Tibial nerve (tissue), 4 donors: ENCODE data around the gene NDUFB10. TPM values are rescaled to one million over a fixed set of nuclear protein-coding genes. Genes with fewer than 3 reads are reported as not detected.
"Not testable (repeated sequence)": the region's sequence is repeated elsewhere in the genome, so short reads cannot be mapped to it uniquely, and the experiment has no call there.

ENCODE experiments used
- DNase-seq, 2 donors: peaks; one replicate each; pipeline ENCODE4 v3.0.0-alpha.2; 2019; ENCODE audit warnings: low spot score in 2 of 2
- H3K27ac ChIP-seq, 4 donors: fragments of 200-600 bp; sonication (generic) in 3 of 4; one replicate each; pipeline ENCODE4 v1.5.1; 2017 to 2019; ENCODE audit warnings: mild to moderate bottlenecking in 1 of 4
- H3K27me3 ChIP-seq, 2 donors: fragments of 200-600 bp; sonication (generic) in 1 of 2; one replicate each; pipeline versions ENCODE4 v1.5.1 to v1.6.0; 2017 to 2019
- H3K36me3 ChIP-seq, 3 donors: fragments of 200-600 bp; sonication (generic); one replicate each; pipeline ENCODE4 v1.5.1; 2018 to 2019
- H3K4me1 ChIP-seq, 4 donors: fragments of 200-600 bp; sonication (generic) in 3 of 4; one replicate each; pipeline ENCODE4 v1.5.1; 2017 to 2019
- H3K4me3 ChIP-seq, 4 donors: fragments of 200-600 bp; sonication (generic) in 3 of 4; one replicate each; pipeline ENCODE4 v1.5.1; 2017 to 2019; ENCODE audit warnings: mild to moderate bottlenecking in 1 of 4, moderate library complexity in 1 of 4
- H3K9me3 ChIP-seq, 4 donors: fragments of 200-600 bp; sonication (generic) in 3 of 4; one replicate each; pipeline ENCODE4 v1.5.1; 2017 to 2019
- EP300 ChIP-seq, 2 donors: sonication (generic); formaldehyde crosslinking; IDR thresholded peaks; one replicate each; pipeline ENCODE4 v1.6.1; 2017; ENCODE audit warnings: antibody characterized with exemption in 2 of 2, mild to moderate bottlenecking in 1 of 2
- POLR2A ChIP-seq, 2 donors: fragments of 450-650 bp; IDR thresholded peaks; one replicate each; pipeline ENCODE4 v1.6.1; 2017; ENCODE audit warnings: antibody characterized with exemption in 2 of 2, mild to moderate bottlenecking in 2 of 2, moderate library complexity in 2 of 2
- WGBS, 2 donors: methylation state at CpG; one replicate each; pipeline ENCODE4 v1.1.5; 2018; 5-methylcytosine and 5-hydroxymethylcytosine counted together
- total RNA-seq, 4 donors: library from RNA; depleted of rRNA; stranded (reverse); fragments of >200 nt; gene quantifications; one replicate each; pipeline ENCODE4 v1.1.0, GENCODE V29; 2016
- TF ChIP-seq, protein P1 (sequence below), 5 experiments: fragments of 200-600 bp in 3 of 5; fragments of 450-650 bp in 2 of 5; sonication (generic) in 3 of 5; IDR thresholded peaks; one replicate each; pipeline ENCODE4 v1.5.1; 2016 to 2019; ENCODE audit warnings: antibody characterized with exemption in 5 of 5, mild to moderate bottlenecking in 3 of 5, moderate library complexity in 2 of 5

The NDUFB10 gene
- total RNA-seq, 4 donors from 2014 or later, result 86.9 to 136 (median 116) TPM

- 25 to 28% methylated on average over 11 to 23 of the region's 30 CpGs for WGBS, 2 donors
- H3K27me3 ChIP-seq, result peaks cover 0 to 95% of the 10 kb centered on the region in 2 donors
- H3K4me3 ChIP-seq, result no peak overlapping the region
- no peaks in the 10 kb centered on the region for H3K36me3 ChIP-seq
- TF ChIP-seq, protein P1, sequence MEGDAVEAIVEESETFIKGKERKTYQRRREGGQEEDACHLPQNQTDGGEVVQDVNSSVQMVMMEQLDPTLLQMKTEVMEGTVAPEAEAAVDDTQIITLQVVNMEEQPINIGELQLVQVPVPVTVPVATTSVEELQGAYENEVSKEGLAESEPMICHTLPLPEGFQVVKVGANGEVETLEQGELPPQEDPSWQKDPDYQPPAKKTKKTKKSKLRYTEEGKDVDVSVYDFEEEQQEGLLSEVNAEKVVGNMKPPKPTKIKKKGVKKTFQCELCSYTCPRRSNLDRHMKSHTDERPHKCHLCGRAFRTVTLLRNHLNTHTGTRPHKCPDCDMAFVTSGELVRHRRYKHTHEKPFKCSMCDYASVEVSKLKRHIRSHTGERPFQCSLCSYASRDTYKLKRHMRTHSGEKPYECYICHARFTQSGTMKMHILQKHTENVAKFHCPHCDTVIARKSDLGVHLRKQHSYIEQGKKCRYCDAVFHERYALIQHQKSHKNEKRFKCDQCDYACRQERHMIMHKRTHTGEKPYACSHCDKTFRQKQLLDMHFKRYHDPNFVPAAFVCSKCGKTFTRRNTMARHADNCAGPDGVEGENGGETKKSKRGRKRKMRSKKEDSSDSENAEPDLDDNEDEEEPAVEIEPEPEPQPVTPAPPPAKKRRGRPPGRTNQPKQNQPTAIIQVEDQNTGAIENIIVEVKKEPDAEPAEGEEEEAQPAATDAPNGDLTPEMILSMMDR (IDR thresholded peaks at IDR 0.05), result no peak
- TF ChIP-seq POLR2A (IDR thresholded peaks at IDR 0.05), result no peak
- TF ChIP-seq EP300 (IDR thresholded peaks at IDR 0.05), result no peak
- DNase-seq, result no peak
- no peak overlapping the region for H3K27ac ChIP-seq
- H3K9me3 ChIP-seq, result no peaks in the 10 kb centered on the region
- peaks cover 0 to 32% (median 0%) of the 10 kb centered on the region in 4 donors for H3K4me1 ChIP-seq
Observed at GRCh38 chr16:1919327-1919998, 39.9 kb upstream of the NDUFB10 start.

GRCh38 chr16:1920122-1920521 lies 39.2 kb upstream of the NDUFB10 start:
- Histone ChIP-seq H3K4me1 (peaks cover 0 to 32% (median 0%) of the 10 kb centered on the region in 4 donors), H3K27me3 (peaks cover 0 to 93% of the 10 kb centered on the region in 2 donors)
- H3K4me3 ChIP-seq, H3K27ac ChIP-seq, H3K9me3 ChIP-seq, DNase-seq, H3K36me3 ChIP-seq: not testable (repeated sequence)
- 67% methylated on average over 20 to 21 of the region's 21 CpGs for WGBS, 2 donors

DNA sequence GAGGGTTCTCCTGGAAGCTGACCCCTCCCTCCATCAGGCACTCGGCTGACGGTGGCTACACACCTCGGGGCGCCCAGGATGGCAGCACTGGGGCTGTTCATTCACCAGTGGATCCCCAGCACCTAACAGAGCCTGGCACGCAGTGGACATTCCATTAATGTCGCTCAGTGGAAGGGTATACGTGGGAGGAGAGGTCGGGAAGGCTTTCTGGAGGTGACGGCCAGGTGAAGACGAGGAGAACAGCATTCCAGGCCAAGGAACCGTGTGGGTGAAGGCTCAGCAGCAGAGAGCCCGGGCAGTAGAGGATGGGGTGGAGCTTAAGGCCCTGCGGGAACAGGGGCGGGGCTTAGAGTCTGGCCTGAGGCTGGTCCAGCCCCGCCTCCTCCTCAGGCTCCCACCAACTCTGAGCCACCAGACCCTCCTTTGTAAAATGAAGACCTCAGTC lies 38.6 kb upstream of the NDUFB10 start:
- H3K27ac ChIP-seq, result no peak overlapping the region
- TF ChIP-seq POLR2A (IDR thresholded peaks at IDR 0.05) (no peak), EP300 (IDR thresholded peaks at IDR 0.05) (no peak)
- TF ChIP-seq, protein P1 (IDR thresholded peaks at IDR 0.05), result no peak
- DNase-seq, result no peak
- no peaks in the 10 kb centered on the region for H3K36me3 ChIP-seq
- H3K4me3 ChIP-seq, result no peak overlapping the region
- WGBS, 2 donors, result 6 to 14% methylated on average over 10 to 15 of the region's 15 CpGs
- H3K27me3 ChIP-seq, result peaks cover 0 to 86% of the 10 kb centered on the region in 2 donors
- no peaks in the 10 kb centered on the region for H3K9me3 ChIP-seq
- H3K4me1 ChIP-seq, result peaks cover 0 to 32% (median 0%) of the 10 kb centered on the region in 4 donors

DNA sequence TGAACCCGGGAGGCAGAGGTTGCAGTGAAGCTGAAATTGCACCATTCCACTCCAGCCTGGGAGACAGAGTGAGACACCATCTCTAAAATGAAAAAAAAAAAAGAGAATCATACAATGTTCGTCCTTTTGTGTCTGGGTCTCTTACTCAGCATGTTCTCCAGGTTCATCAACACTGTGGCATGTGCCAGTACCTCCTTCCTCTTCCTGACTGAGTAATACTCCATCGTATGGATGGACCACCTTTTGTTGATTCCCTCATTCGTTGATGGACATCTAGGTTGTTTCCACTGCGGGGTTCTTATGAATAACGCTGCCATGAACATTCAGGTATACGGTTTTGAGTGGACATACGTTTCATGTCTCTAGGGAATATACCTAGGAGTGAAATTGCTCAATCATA lies 37.0 kb upstream of the NDUFB10 start:
- whole genome bisulfite sequencing, 2 donors, result 76 to 77% methylated on average over 8 of the region's 8 CpGs
- no peaks in the 10 kb centered on the region for H3K36me3 ChIP-seq
- peaks cover 0 to 70% of the 10 kb centered on the region in 2 donors for H3K27me3 ChIP-seq
- no peak overlapping the region for H3K27ac ChIP-seq
- H3K4me3 ChIP-seq, result no peak overlapping the region
- no peaks in the 10 kb centered on the region for H3K9me3 ChIP-seq
- TF ChIP-seq, protein P1 (IDR thresholded peaks at IDR 0.05), result no peak
- TF ChIP-seq POLR2A (IDR thresholded peaks at IDR 0.05), result no peak
- no peak for TF ChIP-seq EP300 (IDR thresholded peaks at IDR 0.05)
- H3K4me1 ChIP-seq, result peaks cover 0 to 29% (median 0%) of the 10 kb centered on the region in 4 donors
- DNase-seq, result no peak

GRCh38 chr16:1923299-1924034 lies 35.9 kb upstream of the NDUFB10 start:
- WGBS, 2 donors, result 16 to 26% methylated on average over 15 to 17 of the region's 24 CpGs
- Histone ChIP-seq H3K9me3 (no peaks in the 10 kb centered on the region), H3K27ac (no peak overlapping the region), H3K4me1 (peaks cover 0 to 21% (median 0%) of the 10 kb centered on the region in 4 donors), H3K4me3 (no peak overlapping the region), H3K27me3 (peaks cover 0 to 64% of the 10 kb centered on the region in 2 donors), H3K36me3 (no peaks in the 10 kb centered on the region)
- no peak for TF ChIP-seq EP300 (IDR thresholded peaks at IDR 0.05)
- TF ChIP-seq POLR2A (IDR thresholded peaks at IDR 0.05), result no peak
- TF ChIP-seq, protein P1 (IDR thresholded peaks at IDR 0.05), result no peak
- no peak for DNase-seq
